ENCODE data around the gene SYNE2. TPM values are rescaled to one million over a fixed set of nuclear protein-coding genes. Genes with fewer than 3 reads are reported as not detected.
A peak's percentile ranks its signal among the peaks of the same experiment; 100 is the strongest.

Gene SYNE2
- total RNA-seq, 1 donor from 2014 or later, result 186 TPM

DNA sequence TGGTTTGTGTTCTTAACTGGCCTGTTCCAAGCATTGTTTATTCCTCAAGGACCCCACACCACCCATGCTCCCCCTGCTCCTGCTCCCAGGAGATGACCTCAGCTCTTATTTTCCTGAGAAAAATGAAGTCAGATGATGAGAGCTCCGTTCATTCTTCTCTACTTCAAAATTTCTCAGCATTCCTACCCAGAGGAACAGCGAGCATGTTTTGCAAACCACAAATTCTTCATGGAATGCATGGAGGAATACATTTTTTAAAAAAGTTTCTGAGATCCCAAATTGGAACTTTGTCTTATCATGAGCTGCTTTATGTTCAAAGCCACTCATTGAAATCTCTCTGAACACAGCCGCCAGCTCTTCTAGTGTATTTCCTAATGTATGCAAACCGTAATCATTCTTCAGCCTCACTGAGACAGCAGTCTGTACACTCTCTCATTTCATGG, 44.9 kb downstream of the SYNE2 start:
- no peaks in the 10 kb centered on the region for H3K36me3 ChIP-seq
- intact Hi-C loops (cut with micrococcal nuclease), result no loop called here
- peaks cover 82% of the 10 kb centered on the region for H3K4me1 ChIP-seq
- H3K27ac ChIP-seq (replicated peaks), result peak overlapping the region; percentile 83
- DNase-seq, result no peak
- no peaks in the 10 kb centered on the region for H3K9me3 ChIP-seq (replicated peaks)
- H3K4me3 ChIP-seq, result no peak overlapping the region
- H3K27me3 ChIP-seq (ENCODE audit: low read depth), result no peaks in the 10 kb centered on the region
- TF ChIP-seq, protein P1, sequence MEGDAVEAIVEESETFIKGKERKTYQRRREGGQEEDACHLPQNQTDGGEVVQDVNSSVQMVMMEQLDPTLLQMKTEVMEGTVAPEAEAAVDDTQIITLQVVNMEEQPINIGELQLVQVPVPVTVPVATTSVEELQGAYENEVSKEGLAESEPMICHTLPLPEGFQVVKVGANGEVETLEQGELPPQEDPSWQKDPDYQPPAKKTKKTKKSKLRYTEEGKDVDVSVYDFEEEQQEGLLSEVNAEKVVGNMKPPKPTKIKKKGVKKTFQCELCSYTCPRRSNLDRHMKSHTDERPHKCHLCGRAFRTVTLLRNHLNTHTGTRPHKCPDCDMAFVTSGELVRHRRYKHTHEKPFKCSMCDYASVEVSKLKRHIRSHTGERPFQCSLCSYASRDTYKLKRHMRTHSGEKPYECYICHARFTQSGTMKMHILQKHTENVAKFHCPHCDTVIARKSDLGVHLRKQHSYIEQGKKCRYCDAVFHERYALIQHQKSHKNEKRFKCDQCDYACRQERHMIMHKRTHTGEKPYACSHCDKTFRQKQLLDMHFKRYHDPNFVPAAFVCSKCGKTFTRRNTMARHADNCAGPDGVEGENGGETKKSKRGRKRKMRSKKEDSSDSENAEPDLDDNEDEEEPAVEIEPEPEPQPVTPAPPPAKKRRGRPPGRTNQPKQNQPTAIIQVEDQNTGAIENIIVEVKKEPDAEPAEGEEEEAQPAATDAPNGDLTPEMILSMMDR (IDR thresholded peaks at IDR 0.05; ENCODE audit: borderline replicate concordance), result no peak

DNA sequence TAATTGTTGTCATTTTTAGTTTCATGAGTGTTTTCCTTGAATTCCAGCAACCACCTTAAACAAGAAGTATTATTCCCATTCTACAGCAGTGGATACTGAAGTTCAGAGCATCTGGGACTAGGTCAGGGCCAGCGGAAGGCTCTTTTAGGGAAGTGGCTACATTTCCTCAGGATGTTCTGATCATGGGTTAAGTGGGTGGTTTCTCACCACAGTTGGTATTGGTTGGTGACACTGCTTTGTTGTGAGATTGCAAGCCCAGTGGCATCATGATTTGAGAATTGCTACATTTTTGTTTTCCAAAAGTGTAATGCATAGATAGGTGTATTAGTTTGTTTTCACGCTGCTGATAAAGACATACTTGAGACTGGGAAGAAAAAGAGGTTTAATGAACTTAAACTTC, 47.1 kb downstream of the SYNE2 start:
- Histone ChIP-seq H3K36me3 (no peaks in the 10 kb centered on the region), H3K9me3 (replicated peaks) (peaks cover 2% of the 10 kb centered on the region), H3K27ac (replicated peaks) (peak overlapping the region; percentile 14), H3K4me3 (no peak overlapping the region), H3K4me1 (peaks cover 60% of the 10 kb centered on the region), H3K27me3 (ENCODE audit: low read depth) (no peaks in the 10 kb centered on the region)
- DNase-seq, result no peak
- intact Hi-C loops (cut with micrococcal nuclease), result no loop called here
- TF ChIP-seq, protein P1 (IDR thresholded peaks at IDR 0.05; ENCODE audit: borderline replicate concordance), result no peak

DNA sequence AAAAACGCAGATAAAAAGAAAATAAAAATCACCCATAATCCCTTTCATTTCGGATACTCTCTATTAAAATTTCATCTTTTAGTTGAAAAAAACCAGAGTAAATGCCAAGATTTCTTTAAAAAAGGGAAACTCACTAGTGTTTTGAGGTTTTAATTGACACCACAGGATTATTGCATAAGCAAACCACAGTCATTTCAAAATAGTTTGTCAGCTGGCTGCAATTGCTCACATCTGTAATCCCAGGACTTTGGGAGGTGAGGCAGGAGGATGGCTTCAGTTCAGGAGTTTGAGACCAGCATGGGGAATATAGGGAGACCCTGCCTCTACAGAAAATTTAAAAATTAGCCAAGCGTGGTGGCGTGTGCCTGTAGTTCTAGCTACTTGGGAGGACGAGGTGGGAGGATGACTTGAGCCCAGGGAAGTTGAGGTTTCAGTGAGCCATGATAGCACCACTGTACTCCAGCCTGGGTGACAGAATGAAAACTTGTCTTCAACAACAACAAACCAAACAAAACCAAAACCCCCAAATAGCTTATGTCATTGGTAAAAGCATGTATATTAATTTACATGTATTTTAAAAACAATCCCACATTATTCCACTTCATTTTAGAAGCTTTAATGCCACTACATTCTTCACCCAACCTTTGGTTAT, 48.8 kb downstream of the SYNE2 start:
- Histone ChIP-seq H3K27ac (replicated peaks) (no peak overlapping the region), H3K9me3 (replicated peaks) (peaks cover 6% of the 10 kb centered on the region), H3K36me3 (no peaks in the 10 kb centered on the region), H3K27me3 (ENCODE audit: low read depth) (no peaks in the 10 kb centered on the region), H3K4me3 (no peak overlapping the region), H3K4me1 (peaks cover 44% of the 10 kb centered on the region)
- no peak for DNase-seq
- TF ChIP-seq, protein P1 (IDR thresholded peaks at IDR 0.05; ENCODE audit: borderline replicate concordance), result no peak
- intact Hi-C loops (cut with micrococcal nuclease), result no loop called here

DNA sequence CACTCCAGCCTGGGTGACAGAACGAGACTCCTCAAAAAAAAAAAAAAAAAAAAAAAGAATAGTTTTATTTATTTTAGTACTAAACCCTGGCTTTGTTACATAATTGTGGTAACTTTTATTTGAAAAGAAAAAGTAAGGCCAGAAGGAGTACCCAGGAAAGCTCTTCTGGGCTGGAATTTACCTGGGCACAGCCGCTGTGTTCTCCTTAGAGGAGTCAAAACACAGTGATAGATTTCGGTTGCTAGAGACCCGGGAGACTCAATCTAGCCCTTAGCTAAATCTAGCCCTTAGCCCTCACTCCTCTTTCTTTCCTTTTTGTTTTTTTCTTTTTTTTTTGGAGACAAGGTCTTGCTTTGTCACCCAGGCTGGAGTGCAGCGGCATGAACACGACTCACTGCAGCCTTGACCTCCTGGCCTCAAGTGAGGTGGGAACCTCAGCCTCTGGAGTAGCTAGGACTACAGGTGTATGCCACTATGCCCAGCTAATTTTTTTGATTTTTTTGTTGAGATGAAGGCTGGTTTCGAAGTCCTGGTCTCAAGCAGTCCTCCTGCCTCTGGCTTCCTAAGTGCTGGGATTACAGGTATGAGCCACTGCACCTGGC, 49.7 kb downstream of the SYNE2 start:
- no peaks in the 10 kb centered on the region for H3K27me3 ChIP-seq (ENCODE audit: low read depth)
- TF ChIP-seq, protein P1 (IDR thresholded peaks at IDR 0.05; ENCODE audit: borderline replicate concordance), result no peak
- H3K27ac ChIP-seq (replicated peaks), result no peak overlapping the region
- H3K4me1 ChIP-seq, result peaks cover 41% of the 10 kb centered on the region
- no peaks in the 10 kb centered on the region for H3K36me3 ChIP-seq
- H3K4me3 ChIP-seq, result no peak overlapping the region
- peaks cover 6% of the 10 kb centered on the region for H3K9me3 ChIP-seq (replicated peaks)
- DNase-seq, result no peak
- intact Hi-C loops (cut with micrococcal nuclease), result no loop called here

DNA sequence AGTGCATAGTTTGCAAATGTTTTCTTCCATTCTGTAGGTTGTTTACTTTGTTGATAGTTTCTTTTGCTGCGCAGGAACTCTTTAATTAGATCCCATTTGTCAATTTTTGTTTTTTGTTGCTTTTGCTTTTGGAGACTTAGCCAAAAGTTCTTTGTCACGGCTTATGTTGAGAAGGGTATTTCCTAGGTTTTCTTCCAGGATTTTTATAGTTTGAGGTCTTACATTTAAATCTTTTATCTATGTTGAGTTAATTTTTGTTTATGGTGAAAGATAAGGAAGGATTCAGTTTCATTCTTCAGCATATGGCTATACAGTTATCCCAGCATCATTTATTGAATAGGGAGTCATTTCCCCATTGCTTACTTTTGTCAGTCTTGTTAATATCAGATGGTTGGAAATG, 51.9 kb downstream of the SYNE2 start:
- TF ChIP-seq, protein P1 (IDR thresholded peaks at IDR 0.05; ENCODE audit: borderline replicate concordance), result no peak
- Histone ChIP-seq H3K27me3 (ENCODE audit: low read depth) (no peaks in the 10 kb centered on the region), H3K27ac (replicated peaks) (no peak overlapping the region), H3K4me3 (no peak overlapping the region), H3K9me3 (replicated peaks) (peaks cover 6% of the 10 kb centered on the region), H3K36me3 (peaks cover 5% of the 10 kb centered on the region), H3K4me1 (peaks cover 43% of the 10 kb centered on the region)
- no peak for DNase-seq
- intact Hi-C loops (cut with micrococcal nuclease), result no loop called here
